ENCODE data around the gene HYAL3. TPM values are rescaled to one million over a fixed set of nuclear protein-coding genes. Genes with fewer than 3 reads are reported as not detected.
A peak's percentile ranks its signal among the peaks of the same experiment; 100 is the strongest.

Gene HYAL3
- total and polyA plus RNA-seq, 2 of the 13 experiments (the other 11 are each of a cell fraction or from before 2014, with no cell fraction given) = 5.5 to 10.4 TPM

GRCh38 chr3:50319894-50320625 is 20.9 kb upstream of the HYAL3 start (continued):
- no peak for TF ChIP-seq ZNF615 (CRISPR knock-in tag; IDR thresholded peaks at IDR 0.05; ENCODE audit: borderline replicate concordance)
- TF ChIP-seq FOXM1 (CRISPR knock-in tag; IDR thresholded peaks at IDR 0.05) = no peak
- TF ChIP-seq NCOA5 (CRISPR knock-in tag; IDR thresholded peaks at IDR 0.05) = no peak
- TF ChIP-seq ZNF17 (CRISPR knock-in tag; IDR thresholded peaks at IDR 0.05) = no peak
- no peak for TF ChIP-seq ZMYM2 (CRISPR knock-in tag; IDR thresholded peaks at IDR 0.05)
- no peak for TF ChIP-seq THRA (CRISPR knock-in tag; IDR thresholded peaks at IDR 0.05; ENCODE audit: borderline replicate concordance)
- no peak for TF ChIP-seq ZXDC (CRISPR knock-in tag; IDR thresholded peaks at IDR 0.05)
- no peak for TF ChIP-seq DRAP1 (CRISPR knock-in tag; IDR thresholded peaks at IDR 0.05)
- no peak for TF ChIP-seq ZZZ3 (CRISPR knock-in tag; IDR thresholded peaks at IDR 0.05; ENCODE audit: borderline replicate concordance)
- no peak for TF ChIP-seq MTA1 (CRISPR knock-in tag; IDR thresholded peaks at IDR 0.05; ENCODE audit: borderline replicate concordance)
- TF ChIP-seq ZNF101 (CRISPR knock-in tag; IDR thresholded peaks at IDR 0.05; ENCODE audit: borderline replicate concordance, low read depth) = no peak
- no peak for TF ChIP-seq MED8 (CRISPR knock-in tag; IDR thresholded peaks at IDR 0.05; ENCODE audit: insufficient replicate concordance)
- TF ChIP-seq ATF7 (IDR thresholded peaks at IDR 0.05) = no peak
- no peak for TF ChIP-seq ATF7 (CRISPR knock-in tag; IDR thresholded peaks at IDR 0.05)
- TF ChIP-seq MYPOP (CRISPR knock-in tag; IDR thresholded peaks at IDR 0.05) = no peak
- TF ChIP-seq FOXC1 (CRISPR knock-in tag; IDR thresholded peaks at IDR 0.05; ENCODE audit: borderline replicate concordance) = 0 out of 2 replicates have a peak, but pooled peaks have one; percentile 15
- no peak for TF ChIP-seq ZKSCAN5 (CRISPR knock-in tag; IDR thresholded peaks at IDR 0.05)
- no peak for TF ChIP-seq ZIK1 (CRISPR knock-in tag; IDR thresholded peaks at IDR 0.05; ENCODE audit: borderline replicate concordance, low read depth)
- no peak for TF ChIP-seq ZNF619 (CRISPR knock-in tag; IDR thresholded peaks at IDR 0.05)
- TF ChIP-seq KLF12 (CRISPR knock-in tag; IDR thresholded peaks at IDR 0.05; ENCODE audit: borderline replicate concordance) = no peak
- TF ChIP-seq ZMYM4 (CRISPR knock-in tag; IDR thresholded peaks at IDR 0.05) = 0 out of 2 replicates have a peak, but pooled peaks have one; percentile 11
- no peak for TF ChIP-seq ZNF512 (CRISPR knock-in tag; IDR thresholded peaks at IDR 0.05)
- TF ChIP-seq PAF1 (CRISPR knock-in tag; IDR thresholded peaks at IDR 0.05) = no peak
- 0 out of 2 replicates have a peak, but pooled peaks have one; percentile 3 for TF ChIP-seq ZNF44 (CRISPR knock-in tag; IDR thresholded peaks at IDR 0.05)
